Measurements from ENCODE around the gene ZBTB39. TPM values are rescaled to one million over a fixed set of nuclear protein-coding genes. Genes with fewer than 3 reads are reported as not detected.

Gene ZBTB39
- total and polyA plus RNA-seq, 2 of the 13 experiments (the other 11 are each of a cell fraction or from before 2014, with no cell fraction given) = 6.5 to 6.9 TPM

- 0 out of 2 replicates have a peak, but pooled peaks have one; percentile 13 for TF ChIP-seq BHLHE40 (IDR thresholded peaks at IDR 0.05; ENCODE audit: low read length)
- TF ChIP-seq ARID3A (IDR thresholded peaks at IDR 0.05; ENCODE audit: low read depth, low read length) = peak; percentile 78
- no peak for TF ChIP-seq ZNF180 (CRISPR knock-in tag; IDR thresholded peaks at IDR 0.05; ENCODE audit: borderline replicate concordance, low read depth)
- TF ChIP-seq ATF7-NPFF (CRISPR knock-in tag; IDR thresholded peaks at IDR 0.05; ENCODE audit: low read depth) = 0 out of 2 replicates have a peak, but pooled peaks have one; percentile 35
- TF ChIP-seq MIER3 (CRISPR knock-in tag; IDR thresholded peaks at IDR 0.05; ENCODE audit: borderline replicate concordance) = peak; percentile 72; the same call in 1 of the 2 replicates
- 0 out of 2 replicates have a peak, but pooled peaks have one; percentile 24 for TF ChIP-seq CREB1 (IDR thresholded peaks at IDR 0.05)
- 0 out of 2 replicates have a peak, but pooled peaks have one; percentile 31 for TF ChIP-seq CREB1 (CRISPR knock-in tag; IDR thresholded peaks at IDR 0.05)
- peak; percentile 57; the same call in 1 of the 2 replicates for TF ChIP-seq ZNF788 (CRISPR knock-in tag; IDR thresholded peaks at IDR 0.05; ENCODE audit: borderline replicate concordance)
- TF ChIP-seq ZNF274 (CRISPR knock-in tag; IDR thresholded peaks at IDR 0.05) = 0 out of 2 replicates have a peak, but pooled peaks have one; percentile 76
- TF ChIP-seq ZNF207 (IDR thresholded peaks at IDR 0.05; ENCODE audit: borderline replicate concordance) = no peak
- 0 out of 2 replicates have a peak, but pooled peaks have one; percentile 52 for TF ChIP-seq SMAD1 (CRISPR knock-in tag; IDR thresholded peaks at IDR 0.05; ENCODE audit: borderline replicate concordance, low read depth)
- TF ChIP-seq FOXP1 (IDR thresholded peaks at IDR 0.05) = no peak
- peak; percentile 75 for TF ChIP-seq FOXP1 (CRISPR knock-in tag; IDR thresholded peaks at IDR 0.05)
- peak; percentile 58; the same call in 1 of the 2 replicates for TF ChIP-seq KDM2A (CRISPR knock-in tag; IDR thresholded peaks at IDR 0.05; ENCODE audit: borderline replicate concordance, low read depth)
- no peak for TF ChIP-seq ZNF775 (CRISPR knock-in tag; IDR thresholded peaks at IDR 0.05; ENCODE audit: borderline replicate concordance)
- 0 out of 2 replicates have a peak, but pooled peaks have one; percentile 41 for TF ChIP-seq MXD4 (CRISPR knock-in tag; IDR thresholded peaks at IDR 0.05)
- peak; percentile 86 for TF ChIP-seq ZMYM3 (CRISPR knock-in tag; IDR thresholded peaks at IDR 0.05)
- 0 out of 2 replicates have a peak, but pooled peaks have one; percentile 38 for TF ChIP-seq KDM3A (CRISPR knock-in tag; IDR thresholded peaks at IDR 0.05; ENCODE audit: low read depth)
- TF ChIP-seq NFKBIZ (CRISPR knock-in tag; IDR thresholded peaks at IDR 0.05) = peak; percentile 52; the same call in 1 of the 2 replicates
- TF ChIP-seq, protein P1, sequence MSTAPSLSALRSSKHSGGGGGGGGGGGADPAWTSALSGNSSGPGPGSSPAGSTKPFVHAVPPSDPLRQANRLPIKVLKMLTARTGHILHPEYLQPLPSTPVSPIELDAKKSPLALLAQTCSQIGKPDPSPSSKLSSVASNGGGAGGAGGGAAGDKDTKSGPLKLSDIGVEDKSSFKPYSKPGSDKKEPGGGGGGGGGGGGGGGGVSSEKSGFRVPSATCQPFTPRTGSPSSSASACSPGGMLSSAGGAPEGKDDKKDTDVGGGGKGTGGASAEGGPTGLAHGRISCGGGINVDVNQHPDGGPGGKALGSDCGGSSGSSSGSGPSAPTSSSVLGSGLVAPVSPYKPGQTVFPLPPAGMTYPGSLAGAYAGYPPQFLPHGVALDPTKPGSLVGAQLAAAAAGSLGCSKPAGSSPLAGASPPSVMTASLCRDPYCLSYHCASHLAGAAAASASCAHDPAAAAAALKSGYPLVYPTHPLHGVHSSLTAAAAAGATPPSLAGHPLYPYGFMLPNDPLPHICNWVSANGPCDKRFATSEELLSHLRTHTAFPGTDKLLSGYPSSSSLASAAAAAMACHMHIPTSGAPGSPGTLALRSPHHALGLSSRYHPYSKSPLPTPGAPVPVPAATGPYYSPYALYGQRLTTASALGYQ (CRISPR knock-in tag; IDR thresholded peaks at IDR 0.05) = peak; percentile 51; the same call in 1 of the 2 replicates
- TF ChIP-seq, protein P2, sequence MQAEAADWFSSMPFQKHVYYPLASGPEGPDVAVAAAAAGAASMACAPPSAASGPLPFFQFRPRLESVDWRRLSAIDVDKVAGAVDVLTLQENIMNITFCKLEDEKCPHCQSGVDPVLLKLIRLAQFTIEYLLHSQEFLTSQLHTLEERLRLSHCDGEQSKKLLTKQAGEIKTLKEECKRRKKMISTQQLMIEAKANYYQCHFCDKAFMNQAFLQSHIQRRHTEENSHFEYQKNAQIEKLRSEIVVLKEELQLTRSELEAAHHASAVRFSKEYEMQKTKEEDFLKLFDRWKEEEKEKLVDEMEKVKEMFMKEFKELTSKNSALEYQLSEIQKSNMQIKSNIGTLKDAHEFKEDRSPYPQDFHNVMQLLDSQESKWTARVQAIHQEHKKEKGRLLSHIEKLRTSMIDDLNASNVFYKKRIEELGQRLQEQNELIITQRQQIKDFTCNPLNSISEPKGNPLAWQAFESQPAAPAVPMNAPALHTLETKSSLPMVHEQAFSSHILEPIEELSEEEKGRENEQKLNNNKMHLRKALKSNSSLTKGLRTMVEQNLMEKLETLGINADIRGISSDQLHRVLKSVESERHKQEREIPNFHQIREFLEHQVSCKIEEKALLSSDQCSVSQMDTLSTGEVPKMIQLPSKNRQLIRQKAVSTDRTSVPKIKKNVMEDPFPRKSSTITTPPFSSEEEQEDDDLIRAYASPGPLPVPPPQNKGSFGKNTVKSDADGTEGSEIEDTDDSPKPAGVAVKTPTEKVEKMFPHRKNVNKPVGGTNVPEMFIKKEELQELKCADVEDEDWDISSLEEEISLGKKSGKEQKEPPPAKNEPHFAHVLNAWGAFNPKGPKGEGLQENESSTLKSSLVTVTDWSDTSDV (CRISPR knock-in tag; IDR thresholded peaks at IDR 0.05) = no peak
- TF ChIP-seq, protein P3, sequence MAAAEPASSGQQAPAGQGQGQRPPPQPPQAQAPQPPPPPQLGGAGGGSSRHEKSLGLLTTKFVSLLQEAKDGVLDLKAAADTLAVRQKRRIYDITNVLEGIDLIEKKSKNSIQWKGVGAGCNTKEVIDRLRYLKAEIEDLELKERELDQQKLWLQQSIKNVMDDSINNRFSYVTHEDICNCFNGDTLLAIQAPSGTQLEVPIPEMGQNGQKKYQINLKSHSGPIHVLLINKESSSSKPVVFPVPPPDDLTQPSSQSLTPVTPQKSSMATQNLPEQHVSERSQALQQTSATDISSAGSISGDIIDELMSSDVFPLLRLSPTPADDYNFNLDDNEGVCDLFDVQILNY (CRISPR knock-in tag; conservative IDR thresholded peaks at IDR 0.05) = no peak
- TF ChIP-seq, protein P4, sequence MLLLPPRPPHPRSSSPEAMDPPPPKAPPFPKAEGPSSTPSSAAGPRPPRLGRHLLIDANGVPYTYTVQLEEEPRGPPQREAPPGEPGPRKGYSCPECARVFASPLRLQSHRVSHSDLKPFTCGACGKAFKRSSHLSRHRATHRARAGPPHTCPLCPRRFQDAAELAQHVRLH (CRISPR knock-in tag; IDR thresholded peaks at IDR 0.05; ENCODE audit: borderline replicate concordance, low read depth) = peak; percentile 87; the same call in 1 of the 2 replicates
These were observed 4.9 kb downstream of the ZBTB39 start (continued) for GRCh38 chr12:57001448-57001906.
